SU-DHL-6 (cell line): ENCODE measurements around the gene CRY2.
"Not testable (repeated sequence)": the region's sequence is repeated elsewhere in the genome, so short reads cannot be mapped to it uniquely, and the experiment has no call there.

Experiments used
- H2AFZ ChIP-seq: fragments of 200-600 bp; sonication (generic); 2 replicates; pipeline ENCODE4 v1.6.1; 2014; ENCODE audit warnings: low read depth, mild to moderate bottlenecking, moderate library complexity, mixed read lengths, antibody characterized with exemption, low read length; ENCODE audit not compliant: severe bottlenecking
- H3F3A ChIP-seq: fragments of 200-600 bp; shearing (Covaris generic); 2 replicates; pipeline ENCODE4 v1.6.0; 2016; ENCODE audit warnings: antibody characterized with exemption, mild to moderate bottlenecking; ENCODE audit not compliant: insufficient read depth
- H3K27ac ChIP-seq: fragments of 200-600 bp; sonication (generic); 2 replicates; pipeline ENCODE4 v1.5.1; 2016; ENCODE audit warnings: low read depth, mild to moderate bottlenecking, low read length, moderate library complexity, mixed read lengths
- H3K27me3 ChIP-seq: fragments of 200-600 bp; sonication (generic), shearing (Covaris generic); 2 replicates; pipeline ENCODE4 v1.6.0; 2014; ENCODE audit warnings: mild to moderate bottlenecking, low read length
- H3K36me3 ChIP-seq: fragments of 200-600 bp; sonication (generic); 2 replicates; pipeline ENCODE4 v1.6.1; 2014; ENCODE audit warnings: mild to moderate bottlenecking, low read length, mixed read lengths
- H3K4me2 ChIP-seq: fragments of 300-600, 200-600 bp; shearing (Covaris generic), sonication (generic); 2 replicates; pipeline ENCODE4 v1.6.0; 2014; ENCODE audit warnings: low read length, low read depth, mild to moderate bottlenecking; ENCODE audit not compliant: poor library complexity, severe bottlenecking
- H3K4me3 ChIP-seq: fragments of 200-600 bp; sonication (generic); 2 replicates; pipeline ENCODE4 v1.5.1; 2014; ENCODE audit warnings: antibody characterized with exemption, low read length, mild to moderate bottlenecking, mixed read lengths; ENCODE audit not compliant: insufficient read depth, poor library complexity, severe bottlenecking
- H3K79me2 ChIP-seq: fragments of 200-600 bp; sonication (generic); 2 replicates; pipeline ENCODE4 v1.6.1; 2014; ENCODE audit warnings: mild to moderate bottlenecking, low read length, moderate library complexity; ENCODE audit not compliant: insufficient read depth
- H3K9ac ChIP-seq: fragments of 200-600 bp; sonication (generic); 2 replicates; pipeline ENCODE4 v1.7.0; 2014; ENCODE audit warnings: mild to moderate bottlenecking, low read length
- H3K9me2 ChIP-seq: fragments of 200-600 bp; sonication (generic); replicated peaks from 2 replicates; pipeline ENCODE4 v1.6.1; 2014; ENCODE audit warnings: low read length; ENCODE audit not compliant: insufficient read depth
- H3K9me3 ChIP-seq: fragments of 200-600 bp; sonication (generic); 2 replicates; pipeline ENCODE4 v1.6.1; 2014; ENCODE audit warnings: low read length, mixed read lengths; ENCODE audit not compliant: insufficient read depth
- H4K20me1 ChIP-seq: fragments of 200-600 bp; sonication (generic); 2 replicates; pipeline ENCODE4 v1.6.1; 2014; ENCODE audit warnings: low read depth, mild to moderate bottlenecking, antibody characterized with exemption, low read length, moderate library complexity, mixed read lengths
- CTCF ChIP-seq: fragments of 200-600 bp; sonication (generic); IDR thresholded peaks from one replicate; pipeline ENCODE4 v1.5.1; 2017; ENCODE audit warnings: antibody characterized with exemption, mild to moderate bottlenecking, low read length, moderate library complexity; ENCODE audit not compliant: insufficient read depth, poor library complexity, severe bottlenecking
- EZH2phosphoT487 ChIP-seq: fragments of 200-600 bp; sonication (generic), shearing (Covaris generic); conservative IDR thresholded peaks from 2 replicates; pipeline ENCODE4 v1.6.1; 2018; ENCODE audit warnings: mild to moderate bottlenecking, antibody characterized with exemption, low read length, moderate library complexity, mixed read lengths

CRY2 gene

GRCh38 chr11:45904309-45904915, 57.1 kb downstream of the CRY2 start:
- no peak for TF ChIP-seq EZH2phosphoT487
- no peak for TF ChIP-seq CTCF

GRCh38 chr11:45905095-45905494, 57.8 kb downstream of the CRY2 start:
- H2AFZ ChIP-seq, result no peak overlapping the region
- no peaks in the 10 kb centered on the region for H3K9me2 ChIP-seq
- no peak overlapping the region for H3K4me2 ChIP-seq
- no peak for TF ChIP-seq EZH2phosphoT487
- no peak for TF ChIP-seq CTCF
- H3K79me2 ChIP-seq, result no peaks in the 10 kb centered on the region
- H3F3A ChIP-seq, result no peaks in the 10 kb centered on the region
- H3K4me3 ChIP-seq, result no peak overlapping the region
- H3K9me3 ChIP-seq, result no peaks in the 10 kb centered on the region
- no peak overlapping the region for H3K9ac ChIP-seq
- no peak overlapping the region for H3K27ac ChIP-seq
- no peaks in the 10 kb centered on the region for H4K20me1 ChIP-seq
- H3K36me3 ChIP-seq, result no peaks in the 10 kb centered on the region
- H3K27me3 ChIP-seq, result no peaks in the 10 kb centered on the region

More at GRCh38 chr11:45904309-45904915, 57.1 kb downstream of the CRY2 start:
- Histone ChIP-seq H2AFZ (no peak overlapping the region), H3K4me2 (no peak overlapping the region), H3K9me2 (no peaks in the 10 kb centered on the region), H3K27ac (no peak overlapping the region), H4K20me1 (no peaks in the 10 kb centered on the region), H3K79me2 (no peaks in the 10 kb centered on the region), H3K9ac (no peak overlapping the region), H3K4me3 (no peak overlapping the region), H3K9me3 (no peaks in the 10 kb centered on the region), H3K36me3 (no peaks in the 10 kb centered on the region), H3F3A (no peaks in the 10 kb centered on the region), H3K27me3 (no peaks in the 10 kb centered on the region)

- H3K36me3 ChIP-seq, H3K9me2 ChIP-seq, H3K79me2 ChIP-seq, H3K27ac ChIP-seq, H4K20me1 ChIP-seq, H3K9me3 ChIP-seq, H3F3A ChIP-seq, H2AFZ ChIP-seq, H3K4me2 ChIP-seq, H3K9ac ChIP-seq, H3K27me3 ChIP-seq, H3K4me3 ChIP-seq: not testable (repeated sequence)
Observed at GRCh38 chr11:45905576-45905975, 58.3 kb downstream of the CRY2 start.

GRCh38 chr11:45906096-45906682, 58.9 kb downstream of the CRY2 start:
- H3K9ac ChIP-seq, result no peak overlapping the region
- H3K36me3 ChIP-seq, result no peaks in the 10 kb centered on the region
- H3K4me2 ChIP-seq, result no peak overlapping the region

More at GRCh38 chr11:45906096-45906682, 58.9 kb downstream of the CRY2 start:
- no peaks in the 10 kb centered on the region for H3K9me3 ChIP-seq
- H3K9me2 ChIP-seq, result no peaks in the 10 kb centered on the region
- no peaks in the 10 kb centered on the region for H3K79me2 ChIP-seq
- no peak overlapping the region for H2AFZ ChIP-seq
- H3K27ac ChIP-seq, result no peak overlapping the region
- no peaks in the 10 kb centered on the region for H3F3A ChIP-seq
- no peak overlapping the region for H3K4me3 ChIP-seq
- no peaks in the 10 kb centered on the region for H4K20me1 ChIP-seq
- no peak for TF ChIP-seq EZH2phosphoT487
- TF ChIP-seq CTCF, result no peak
- no peaks in the 10 kb centered on the region for H3K27me3 ChIP-seq
